ENCODE results near the gene CPAMD8.
A peak's percentile ranks its signal among the peaks of the same experiment; 100 is the strongest.

The CPAMD8 gene

GRCh38 chr19:16887353-16888265 lies 139.0 kb downstream of the CPAMD8 start:
- no peaks in the 10 kb centered on the region for H3K79me1 ChIP-seq (ENCODE audit: low read length)
- no peak overlapping the region for H4K8ac ChIP-seq (ENCODE audit: low read depth, low read length)
- H3K4me1 ChIP-seq (ENCODE audit: control insufficient read depth in 1 of 2, insufficient read depth in 2 of 2, low read length in 2 of 2), result no peaks in the 10 kb centered on the region
- no peak overlapping the region for H4K12ac ChIP-seq (ENCODE audit: low read depth, low read length)
- H3K4me2 ChIP-seq (ENCODE audit: low read length), result no peak overlapping the region
- no peak overlapping the region for H2BK5ac ChIP-seq (ENCODE audit: low read depth, low read length, poor library complexity)
- no peaks in the 10 kb centered on the region for H3K27me3 ChIP-seq (ENCODE audit: insufficient read depth, low read length)
- DNase-seq, result no peak
- H3K23ac ChIP-seq (ENCODE audit: low read length), result no peak overlapping the region
- no peak overlapping the region for H3K18ac ChIP-seq (ENCODE audit: low read length)
- no peak overlapping the region for H2BK120ac ChIP-seq (ENCODE audit: insufficient read depth, low read length, poor library complexity)
- H2AK5ac ChIP-seq (ENCODE audit: low read length), result no peak overlapping the region
- no peak overlapping the region for H3K27ac ChIP-seq (ENCODE audit: low read depth, low read length)
- WGBS (ENCODE audit: extremely low coverage, insufficient coverage, insufficient read length), result no CpG with 5 or more reads among the region's 17 CpGs
- no peak overlapping the region for H3K14ac ChIP-seq (ENCODE audit: low read length)
- H2AFZ ChIP-seq (ENCODE audit: insufficient read depth, low read length, poor library complexity), result no peak overlapping the region
- H3K4me3 ChIP-seq (ENCODE audit: low read depth, low read length), result no peak overlapping the region
- no peak overlapping the region for H2BK12ac ChIP-seq (ENCODE audit: low read length)
- no peak overlapping the region for H3K4ac ChIP-seq (ENCODE audit: low read depth, low read length)
- no peaks in the 10 kb centered on the region for H3K79me2 ChIP-seq (ENCODE audit: control insufficient read depth, insufficient read depth, low read length, poor library complexity)
- no peak overlapping the region for H4K91ac ChIP-seq (ENCODE audit: low read depth, low read length)
- no peak overlapping the region for H3K9ac ChIP-seq (ENCODE audit: low read length)
- H3K9me3 ChIP-seq (ENCODE audit: insufficient read depth, low read depth, low read length), result peaks cover 10% of the 10 kb centered on the region
- no peaks in the 10 kb centered on the region for H3K36me3 ChIP-seq (ENCODE audit: control insufficient read depth in 1 of 2, insufficient read depth in 2 of 2, low read length in 2 of 2)

DNA sequence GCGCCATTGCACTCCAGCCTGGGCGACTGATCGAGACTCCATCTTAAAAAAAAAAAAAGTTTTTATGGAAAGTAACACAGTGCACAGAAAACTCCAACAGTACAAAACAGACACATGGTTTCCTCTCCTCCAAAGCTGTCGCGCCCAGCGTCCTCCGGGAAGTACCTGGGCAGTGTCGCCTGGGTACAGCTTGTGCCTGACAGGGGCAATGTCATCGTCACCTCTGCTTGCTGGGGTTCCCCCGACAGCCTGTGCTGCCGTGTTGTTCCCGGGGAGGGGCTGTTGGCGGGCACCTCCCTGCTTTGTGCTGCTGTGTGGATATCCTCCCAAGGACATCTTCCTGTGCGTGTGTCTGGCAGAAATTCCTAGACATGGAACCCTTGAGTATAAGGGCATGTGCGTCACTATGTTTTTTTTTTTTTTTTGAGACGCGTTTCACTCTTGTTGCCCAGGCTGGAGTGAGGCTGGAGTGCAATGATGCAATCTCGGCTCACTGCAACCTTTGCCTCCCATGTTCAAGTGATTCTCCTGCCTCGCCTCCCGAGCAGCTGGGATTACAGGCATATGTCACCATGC lies 140.2 kb downstream of the CPAMD8 start:
- Histone ChIP-seq H3K14ac (ENCODE audit: low read length) (no peak overlapping the region), H4K8ac (ENCODE audit: low read depth, low read length) (no peak overlapping the region), H3K4me3 (ENCODE audit: low read depth, low read length) (no peak overlapping the region), H3K27ac (ENCODE audit: low read depth, low read length) (no peak overlapping the region), H4K91ac (ENCODE audit: low read depth, low read length) (no peak overlapping the region), H3K18ac (ENCODE audit: low read length) (no peak overlapping the region), H2BK120ac (ENCODE audit: insufficient read depth, low read length, poor library complexity) (no peak overlapping the region), H2BK12ac (ENCODE audit: low read length) (no peak overlapping the region), H3K4ac (ENCODE audit: low read depth, low read length) (no peak overlapping the region), H3K36me3 (ENCODE audit: control insufficient read depth in 1 of 2, insufficient read depth in 2 of 2, low read length in 2 of 2) (no peaks in the 10 kb centered on the region), H3K9ac (ENCODE audit: low read length) (no peak overlapping the region), H3K79me2 (ENCODE audit: control insufficient read depth, insufficient read depth, low read length, poor library complexity) (no peaks in the 10 kb centered on the region), H3K23ac (ENCODE audit: low read length) (no peak overlapping the region), H2AFZ (ENCODE audit: insufficient read depth, low read length, poor library complexity) (no peak overlapping the region), H3K27me3 (ENCODE audit: insufficient read depth, low read length) (no peaks in the 10 kb centered on the region), H3K4me2 (ENCODE audit: low read length) (no peak overlapping the region), H3K4me1 (ENCODE audit: control insufficient read depth in 1 of 2, insufficient read depth in 2 of 2, low read length in 2 of 2) (no peaks in the 10 kb centered on the region), H4K12ac (ENCODE audit: low read depth, low read length) (no peak overlapping the region), H3K9me3 (ENCODE audit: insufficient read depth, low read depth, low read length) (peaks cover 13% of the 10 kb centered on the region), H3K79me1 (ENCODE audit: low read length) (no peaks in the 10 kb centered on the region), H2AK5ac (ENCODE audit: low read length) (no peak overlapping the region), H2BK5ac (ENCODE audit: low read depth, low read length, poor library complexity) (no peak overlapping the region)
- DNase-seq, result peak; percentile 90 to 95
- WGBS (ENCODE audit: extremely low coverage, insufficient coverage, insufficient read length), result no CpG with 5 or more reads among the region's 20 CpGs

DNA sequence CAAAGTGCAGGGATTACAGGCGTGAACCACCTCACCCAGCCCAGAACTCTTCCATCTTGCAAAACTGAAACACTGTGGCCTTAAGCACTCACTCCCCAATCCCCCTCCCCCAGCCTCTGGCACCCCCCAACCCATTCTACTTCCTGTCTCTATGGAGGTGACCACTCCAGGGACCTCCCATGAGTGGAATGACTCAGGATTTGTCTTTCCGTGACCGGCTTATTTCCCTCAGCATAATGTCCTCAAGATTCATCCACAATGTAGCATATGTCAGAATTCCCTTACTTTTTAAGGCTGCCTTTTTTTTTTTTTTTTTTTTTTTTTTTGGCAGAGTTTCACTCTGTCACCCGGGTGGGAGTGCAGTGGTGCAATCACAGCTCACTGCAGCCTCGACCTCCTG lies 141.4 kb downstream of the CPAMD8 start:
- H3K23ac ChIP-seq (ENCODE audit: low read length), result no peak overlapping the region
- H3K4ac ChIP-seq (ENCODE audit: low read depth, low read length), result no peak overlapping the region
- no peak overlapping the region for H2AFZ ChIP-seq (ENCODE audit: insufficient read depth, low read length, poor library complexity)
- DNase-seq, result no peak
- no peak overlapping the region for H2BK5ac ChIP-seq (ENCODE audit: low read depth, low read length, poor library complexity)
- no peak overlapping the region for H3K9ac ChIP-seq (ENCODE audit: low read length)
- no peak overlapping the region for H2AK5ac ChIP-seq (ENCODE audit: low read length)
- H2BK12ac ChIP-seq (ENCODE audit: low read length), result no peak overlapping the region
- no peak overlapping the region for H3K18ac ChIP-seq (ENCODE audit: low read length)
- no peak overlapping the region for H4K8ac ChIP-seq (ENCODE audit: low read depth, low read length)
- no peaks in the 10 kb centered on the region for H3K4me1 ChIP-seq (ENCODE audit: control insufficient read depth in 1 of 2, insufficient read depth in 2 of 2, low read length in 2 of 2)
- H3K27ac ChIP-seq (ENCODE audit: low read depth, low read length), result no peak overlapping the region
- H3K79me1 ChIP-seq (ENCODE audit: low read length), result no peaks in the 10 kb centered on the region
- H3K4me2 ChIP-seq (ENCODE audit: low read length), result no peak overlapping the region
- no peak overlapping the region for H2BK120ac ChIP-seq (ENCODE audit: insufficient read depth, low read length, poor library complexity)
- WGBS (ENCODE audit: extremely low coverage, insufficient coverage, insufficient read length), result no CpG with 5 or more reads among the region's 5 CpGs
- H3K9me3 ChIP-seq (ENCODE audit: insufficient read depth, low read depth, low read length), result peaks cover 18% of the 10 kb centered on the region
- no peak overlapping the region for H4K12ac ChIP-seq (ENCODE audit: low read depth, low read length)
- H3K36me3 ChIP-seq (ENCODE audit: control insufficient read depth in 1 of 2, insufficient read depth in 2 of 2, low read length in 2 of 2), result peaks cover 10% of the 10 kb centered on the region in 2 experiments
- H3K79me2 ChIP-seq (ENCODE audit: control insufficient read depth, insufficient read depth, low read length, poor library complexity), result no peaks in the 10 kb centered on the region
- H4K91ac ChIP-seq (ENCODE audit: low read depth, low read length), result no peak overlapping the region
- H3K14ac ChIP-seq (ENCODE audit: low read length), result no peak overlapping the region
- H3K27me3 ChIP-seq (ENCODE audit: insufficient read depth, low read length), result no peaks in the 10 kb centered on the region
- no peak overlapping the region for H3K4me3 ChIP-seq (ENCODE audit: low read depth, low read length)

DNA sequence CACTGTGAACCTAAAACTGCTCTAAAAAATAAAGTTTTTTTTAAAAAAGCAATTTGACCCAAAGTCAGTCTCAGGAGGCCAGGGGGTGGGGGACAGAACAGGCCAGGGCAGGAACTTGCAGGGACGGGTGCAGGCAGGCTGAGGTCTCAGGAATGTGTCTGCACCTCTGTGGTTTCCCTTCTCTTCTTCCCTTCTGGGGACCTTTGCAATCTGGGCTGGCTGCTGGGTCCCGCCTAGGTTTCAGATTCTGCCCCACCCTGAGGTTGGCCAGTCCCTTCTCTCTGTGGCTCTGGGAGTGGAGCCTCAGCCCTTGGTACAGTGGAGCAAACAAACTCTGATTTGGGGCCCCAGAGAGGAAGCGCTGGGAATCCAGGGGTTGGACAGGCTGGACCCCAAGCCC lies 143.1 kb downstream of the CPAMD8 start:
- peaks cover 22% of the 10 kb centered on the region for H3K9me3 ChIP-seq (ENCODE audit: insufficient read depth, low read depth, low read length)
- H2BK5ac ChIP-seq (ENCODE audit: low read depth, low read length, poor library complexity), result no peak overlapping the region
- no peaks in the 10 kb centered on the region for H3K4me1 ChIP-seq (ENCODE audit: control insufficient read depth in 1 of 2, insufficient read depth in 2 of 2, low read length in 2 of 2)
- H3K4me2 ChIP-seq (ENCODE audit: low read length), result no peak overlapping the region
- no peaks in the 10 kb centered on the region for H3K79me2 ChIP-seq (ENCODE audit: control insufficient read depth, insufficient read depth, low read length, poor library complexity)
- no peak overlapping the region for H4K8ac ChIP-seq (ENCODE audit: low read depth, low read length)
- no peak overlapping the region for H3K27ac ChIP-seq (ENCODE audit: low read depth, low read length)
- H4K91ac ChIP-seq (ENCODE audit: low read depth, low read length), result no peak overlapping the region
- H3K79me1 ChIP-seq (ENCODE audit: low read length), result no peaks in the 10 kb centered on the region
- no peak overlapping the region for H2AFZ ChIP-seq (ENCODE audit: insufficient read depth, low read length, poor library complexity)
- no peak overlapping the region for H3K23ac ChIP-seq (ENCODE audit: low read length)
- no peak overlapping the region for H3K4me3 ChIP-seq (ENCODE audit: low read depth, low read length)
- H2BK120ac ChIP-seq (ENCODE audit: insufficient read depth, low read length, poor library complexity), result no peak overlapping the region
- no peak overlapping the region for H3K14ac ChIP-seq (ENCODE audit: low read length)
- DNase-seq, result no peak
- no peak overlapping the region for H3K18ac ChIP-seq (ENCODE audit: low read length)
- no peak overlapping the region for H4K12ac ChIP-seq (ENCODE audit: low read depth, low read length)
- H3K9ac ChIP-seq (ENCODE audit: low read length), result no peak overlapping the region
- no peak overlapping the region for H2AK5ac ChIP-seq (ENCODE audit: low read length)
- H3K4ac ChIP-seq (ENCODE audit: low read depth, low read length), result no peak overlapping the region
- H3K27me3 ChIP-seq (ENCODE audit: insufficient read depth, low read length), result no peaks in the 10 kb centered on the region
- peaks cover 25 to 26% of the 10 kb centered on the region in 2 experiments for H3K36me3 ChIP-seq (ENCODE audit: control insufficient read depth in 1 of 2, insufficient read depth in 2 of 2, low read length in 2 of 2)
- no peak overlapping the region for H2BK12ac ChIP-seq (ENCODE audit: low read length)
- WGBS (ENCODE audit: extremely low coverage, insufficient coverage, insufficient read length), result no CpG with 5 or more reads among the region's 3 CpGs
